ENCODE data around the gene HARS1.

Gene HARS1

GRCh38 chr5:140637371-140638100 lies 53.6 kb downstream of the HARS1 start:
- no peak for TF ChIP-seq CTCF (IDR thresholded peaks at IDR 0.05)

- TF ChIP-seq CTCF (IDR thresholded peaks at IDR 0.05): 0 out of 2 replicates have a peak, but pooled peaks have one; percentile 0
These were observed 55.6 kb downstream of the HARS1 start for GRCh38 chr5:140635291-140636257.

DNA sequence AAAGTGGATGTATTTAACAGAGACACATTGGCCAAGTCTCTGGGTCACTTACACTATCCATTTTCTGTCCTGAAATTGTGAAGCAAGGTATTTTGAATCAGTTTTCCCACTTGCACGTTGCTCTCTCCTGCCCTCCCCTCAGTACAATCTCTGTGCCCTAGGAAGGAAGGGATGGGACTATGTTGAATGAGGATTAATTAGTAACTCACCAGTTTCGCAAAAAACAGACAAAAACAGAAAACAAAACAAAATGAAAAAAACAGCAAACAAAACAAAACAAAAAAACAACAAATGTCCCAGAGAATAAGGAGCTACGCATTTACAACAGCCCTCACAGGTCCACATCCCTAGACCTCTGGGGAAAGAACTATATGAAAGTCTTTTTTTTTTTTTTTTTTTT lies 57.1 kb downstream of the HARS1 start:
- TF ChIP-seq CTCF (IDR thresholded peaks at IDR 0.05): no peak

DNA sequence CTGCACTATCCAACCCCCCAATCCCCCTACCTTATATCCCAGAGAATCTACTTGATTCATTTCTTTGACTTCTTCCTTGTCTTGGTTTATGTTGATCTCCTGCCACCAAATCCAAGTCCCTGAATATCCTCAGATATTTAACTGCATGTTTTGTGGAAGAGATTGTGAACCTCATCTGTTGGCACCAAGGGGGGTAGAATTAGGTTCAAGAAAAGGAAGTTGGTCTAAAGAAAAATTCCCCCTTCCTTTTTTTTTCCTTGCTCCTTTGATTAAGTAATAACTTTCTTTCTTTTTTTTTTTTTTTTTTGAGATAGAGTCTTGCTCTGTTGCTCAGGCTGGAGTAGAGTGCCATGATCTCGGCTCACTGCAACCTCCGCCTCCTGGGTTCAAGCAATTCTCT lies 57.7 kb downstream of the HARS1 start:
- no peak for TF ChIP-seq CTCF (IDR thresholded peaks at IDR 0.05)

- no peak for TF ChIP-seq CTCF (IDR thresholded peaks at IDR 0.05)
These were observed 58.1 kb downstream of the HARS1 start, which contains the start of gene CD14 for GRCh38 chr5:140633021-140633471. TSS of gene CD14 (minus strand) at chr5:140633175. CDS start at chr5:140633071, 104 bp downstream.

DNA sequence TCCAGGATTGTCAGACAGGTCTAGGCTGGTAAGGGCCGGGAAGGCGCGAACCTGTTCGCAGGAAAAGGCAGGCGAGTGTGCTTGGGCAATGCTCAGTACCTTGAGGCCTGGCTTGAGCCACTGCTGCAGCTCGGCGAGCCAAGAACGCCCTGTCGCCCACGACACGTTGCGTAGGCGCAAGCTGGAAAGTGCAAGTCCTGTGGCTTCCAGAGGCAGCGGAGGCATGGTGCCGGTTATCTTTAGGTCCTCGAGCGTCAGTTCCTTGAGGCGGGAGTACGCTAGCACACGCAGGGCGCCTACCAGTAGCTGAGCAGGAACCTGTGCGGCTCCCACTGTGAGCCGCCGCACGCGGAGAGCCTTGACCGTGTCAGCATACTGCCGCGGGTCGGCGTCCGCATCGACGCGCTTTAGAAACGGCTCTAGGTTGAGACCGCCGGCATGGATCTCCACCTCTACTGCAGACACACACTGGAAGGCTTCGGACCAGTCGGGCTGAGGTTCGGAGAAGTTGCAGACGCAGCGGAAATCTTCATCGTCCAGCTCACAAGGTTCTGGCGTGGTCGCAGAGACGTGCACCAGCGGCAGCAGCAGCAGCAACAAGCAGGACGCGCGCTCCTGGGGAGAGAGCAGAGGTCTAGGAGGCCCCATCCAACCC lies 58.7 kb downstream of the HARS1 start:
- no peak for TF ChIP-seq CTCF (IDR thresholded peaks at IDR 0.05)

GRCh38 chr5:140631831-140632365 lies 59.3 kb downstream of the HARS1 start:
- TF ChIP-seq CTCF (IDR thresholded peaks at IDR 0.05): no peak
